Measurements from ENCODE around the gene NCCRP1.
A peak's percentile ranks its signal among the peaks of the same experiment; 100 is the strongest.

NCCRP1 gene

GRCh38 chr19:39196860-39197562 is at the start of gene NCCRP1:
Gene NCCRP1, plus strand, starts transcription at chr19:39196964. Its CDS starts 19 bp downstream, at chr19:39196983.
- no peak for TF ChIP-seq CTCF (conservative IDR thresholded peaks at IDR 0.05)
- H3K27ac ChIP-seq: 0 out of 2 replicates have a peak within 1 kb of the TSS, but pooled peaks have one; percentile 7

- no peak for TF ChIP-seq CTCF (conservative IDR thresholded peaks at IDR 0.05)
- H3K27ac ChIP-seq: peak overlapping the region; percentile 100
Measured at GRCh38 chr19:39147480-39147879, 49.3 kb upstream of the NCCRP1 start.

GRCh38 chr19:39148939-39149529 is 47.7 kb upstream of the NCCRP1 start:
- TF ChIP-seq CTCF (conservative IDR thresholded peaks at IDR 0.05): no peak
- peak overlapping the region; percentile 100 for H3K27ac ChIP-seq

GRCh38 chr19:39150235-39150634 is 46.5 kb upstream of the NCCRP1 start:
- peak overlapping the region; percentile 100 for H3K27ac ChIP-seq
- no peak for TF ChIP-seq CTCF (conservative IDR thresholded peaks at IDR 0.05)

- H3K27ac ChIP-seq: peak overlapping the region; percentile 100
Measured at GRCh38 chr19:39150807-39151600, 45.8 kb upstream of the NCCRP1 start.

GRCh38 chr19:39152066-39152465 is 44.7 kb upstream of the NCCRP1 start:
- 0 out of 2 replicates have a peak overlapping the region, but pooled peaks have one; percentile 100 for H3K27ac ChIP-seq

More at GRCh38 chr19:39150807-39151600, 45.8 kb upstream of the NCCRP1 start:
- TF ChIP-seq CTCF (conservative IDR thresholded peaks at IDR 0.05): no peak

More at GRCh38 chr19:39152066-39152465, 44.7 kb upstream of the NCCRP1 start:
- TF ChIP-seq CTCF (conservative IDR thresholded peaks at IDR 0.05): no peak

Measured in VCaP (cell line).